Stimulated activated CD4-positive, alpha-beta T cell treated with anti-CD3 and anti-CD28 coated beads, Interleukin-4, amount 100 ng/mL, for 24 hours (primary cell): ENCODE measurements around the gene CDH15.

ENCODE experiments used
- DNase-seq: peaks from one replicate; pipeline ENCODE4 v3.0.0-alpha.2; 2020

Gene CDH15

DNA sequence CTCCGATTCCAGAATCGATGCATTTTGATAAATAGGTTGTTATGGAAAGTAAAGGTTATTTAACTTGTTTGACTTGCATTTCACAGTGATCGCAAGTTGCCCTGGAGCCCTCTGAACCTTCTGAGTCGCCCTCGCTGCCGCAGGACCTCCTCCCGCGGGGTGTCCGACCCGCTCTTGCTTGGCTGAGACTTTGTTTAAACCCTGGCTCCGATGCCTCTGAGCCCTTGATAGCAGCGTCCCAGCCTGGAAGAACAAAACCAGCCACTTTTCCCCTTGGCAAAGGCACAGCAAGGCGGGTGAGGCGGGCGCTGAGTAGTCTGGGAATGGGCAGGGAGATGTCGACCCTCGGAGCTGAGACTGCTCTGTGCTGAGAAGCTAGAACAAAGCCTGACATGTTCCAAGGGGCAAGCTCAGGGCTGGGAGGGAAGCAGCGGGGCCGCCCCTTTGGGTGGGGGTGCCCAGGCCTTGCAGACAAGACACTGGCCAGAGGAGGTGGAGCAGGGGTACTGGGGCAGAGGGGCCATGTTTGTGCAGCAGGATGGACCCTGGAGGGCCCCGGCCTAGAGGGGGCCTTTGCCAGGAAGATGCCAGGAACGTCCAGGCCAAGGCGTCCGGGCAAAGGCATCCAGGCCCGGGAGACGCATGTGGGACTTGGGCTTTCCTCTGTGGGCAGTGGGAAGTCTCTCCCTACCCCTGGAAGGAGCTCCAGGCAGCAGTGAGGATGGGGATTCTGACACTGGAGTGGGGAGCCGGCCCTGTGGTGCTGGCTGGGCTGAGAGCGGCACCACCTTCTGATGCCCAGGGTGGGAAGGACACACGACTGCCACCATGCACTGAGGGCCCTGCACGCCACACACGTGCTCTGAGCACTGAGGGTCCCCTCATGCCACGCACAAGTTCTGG lies 30.3 kb upstream of the CDH15 start:
- no peak for DNase-seq

DNA sequence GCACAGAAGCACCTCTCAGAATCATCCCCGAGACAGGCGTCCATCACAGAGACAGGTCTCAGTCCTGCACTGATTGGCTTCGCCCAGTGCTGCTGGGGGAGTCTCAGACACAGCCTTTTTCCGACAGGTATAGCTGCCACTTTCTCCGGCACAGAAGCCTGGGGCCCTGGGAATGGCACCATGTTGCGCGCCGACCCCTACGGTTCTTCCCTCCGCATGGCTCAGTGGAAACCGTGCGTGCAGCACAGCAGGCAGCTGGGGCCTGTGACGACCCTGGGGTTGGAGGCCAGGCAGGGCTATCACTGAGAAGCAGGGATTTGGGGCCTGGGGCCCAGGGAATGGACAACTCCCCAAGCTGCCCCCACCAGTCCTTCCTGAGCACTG lies 29.7 kb upstream of the CDH15 start:
- no peak for DNase-seq

DNA sequence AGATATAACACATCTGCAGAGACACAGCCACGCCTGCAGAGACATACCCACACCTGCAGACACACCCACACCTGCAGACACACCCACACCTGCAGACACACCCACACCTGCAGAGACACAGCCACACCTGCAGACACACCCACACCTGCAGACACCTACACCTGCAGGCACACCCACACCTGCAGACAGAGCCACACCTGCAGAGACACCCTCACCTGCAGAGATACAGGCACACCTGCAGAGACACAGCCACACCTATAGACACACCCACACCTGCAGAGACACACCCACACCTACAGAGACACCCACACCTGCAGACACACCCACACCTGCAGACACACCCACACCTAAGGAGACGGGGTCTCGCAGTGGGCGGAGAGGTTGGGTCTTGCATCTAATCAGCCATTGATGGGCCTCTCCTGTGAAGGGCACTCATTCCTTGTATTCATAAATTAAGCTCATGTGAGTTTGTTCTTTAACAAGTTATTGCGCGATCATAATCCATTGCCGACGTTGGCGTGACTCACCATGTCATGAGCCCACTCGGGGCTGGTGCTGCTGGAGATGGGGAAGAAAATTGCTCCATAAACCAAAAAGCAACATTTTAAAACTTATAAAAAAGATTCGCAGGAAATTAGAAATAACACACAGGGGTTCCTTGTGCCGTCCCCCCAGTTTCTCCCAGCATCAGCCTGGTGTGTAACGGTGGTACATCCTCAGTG lies 28.9 kb upstream of the CDH15 start:
- DNase-seq = no peak

DNA sequence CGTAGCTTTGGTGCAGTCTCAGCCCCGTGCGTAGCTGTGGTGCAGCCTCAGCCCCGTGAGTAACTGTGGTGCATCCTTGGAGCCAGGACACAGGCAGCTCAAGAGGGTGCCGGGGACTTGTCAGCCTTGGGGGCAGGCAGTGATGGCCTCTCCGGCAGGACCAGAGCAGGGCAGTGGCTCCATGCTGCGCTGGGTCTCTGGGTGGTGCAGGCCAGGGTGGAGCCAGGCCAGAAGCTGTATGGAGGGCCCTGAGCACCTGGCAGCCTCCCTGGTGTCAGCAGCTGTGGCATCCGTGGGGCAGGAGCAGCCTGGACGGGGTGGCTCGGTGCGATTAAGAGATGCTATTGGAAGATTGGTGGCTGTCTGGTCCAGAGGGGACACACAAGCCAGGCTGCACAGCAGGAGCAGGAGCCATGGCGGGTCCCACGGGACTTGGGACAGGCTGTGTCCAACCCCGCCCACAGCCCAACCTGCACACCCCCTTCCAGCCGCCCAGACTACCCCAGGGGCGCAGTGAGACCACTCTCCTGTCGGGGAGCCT lies 28.3 kb upstream of the CDH15 start:
- DNase-seq = no peak

DNA sequence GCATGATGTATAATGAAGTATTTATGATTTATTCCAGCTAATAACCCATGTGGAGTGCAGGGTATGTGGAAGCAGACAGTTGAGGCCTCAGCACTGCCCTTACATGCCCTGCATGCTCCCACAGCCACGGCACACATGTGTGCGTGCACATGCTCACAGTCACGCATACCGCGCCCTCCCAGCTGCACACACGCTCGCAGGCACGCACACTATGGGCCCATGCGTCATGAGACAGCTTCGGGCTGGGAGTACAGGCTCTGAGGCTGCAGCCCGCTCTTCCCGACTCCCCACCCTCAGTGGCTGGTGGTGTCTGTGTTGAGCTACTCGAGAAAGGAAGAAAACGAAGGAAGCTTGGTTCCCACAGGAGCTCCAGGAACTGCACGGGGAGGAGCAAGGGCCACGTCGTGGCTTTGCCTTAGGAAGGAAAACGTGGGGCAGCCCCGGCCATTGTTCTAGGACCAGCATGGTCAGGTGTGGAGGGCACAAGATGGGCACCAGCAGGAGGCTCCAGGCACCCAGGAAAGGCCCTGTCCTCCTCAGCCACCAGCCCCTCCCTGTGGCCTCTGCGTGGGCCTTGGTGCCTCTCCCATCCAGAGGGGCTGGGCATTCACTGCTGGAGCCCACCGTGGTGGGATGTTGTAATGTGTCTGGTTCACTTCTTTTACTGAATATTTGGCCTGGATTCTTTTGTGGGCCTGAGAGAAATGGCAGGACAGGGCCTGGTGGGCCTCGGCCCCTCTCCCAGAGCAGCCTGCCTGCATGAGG lies 27.5 kb upstream of the CDH15 start:
- DNase-seq = no peak

DNA sequence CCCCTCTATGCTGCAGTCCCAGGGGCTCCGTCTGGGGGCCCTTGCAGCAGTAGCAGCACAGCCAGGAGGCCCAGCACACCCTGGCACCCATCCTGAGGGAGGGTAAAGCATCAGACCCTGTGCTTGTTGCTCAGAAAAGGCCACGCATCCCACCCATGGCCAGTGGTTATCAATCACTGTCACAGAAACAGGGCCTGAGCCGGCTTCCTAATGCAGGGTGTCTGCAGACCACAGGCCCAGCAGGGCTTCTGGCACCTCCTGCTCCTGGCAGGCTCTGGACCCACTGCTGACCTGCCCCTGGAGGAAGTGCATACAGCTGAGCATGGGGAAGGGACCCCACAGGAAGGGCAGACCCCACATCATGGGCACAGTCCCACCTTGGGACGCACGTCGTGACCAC lies 26.9 kb upstream of the CDH15 start:
- DNase-seq = no peak

- no peak for DNase-seq
These were observed 26.0 kb upstream of the CDH15 start for GRCh38 chr16:89145406-89146161.

DNA sequence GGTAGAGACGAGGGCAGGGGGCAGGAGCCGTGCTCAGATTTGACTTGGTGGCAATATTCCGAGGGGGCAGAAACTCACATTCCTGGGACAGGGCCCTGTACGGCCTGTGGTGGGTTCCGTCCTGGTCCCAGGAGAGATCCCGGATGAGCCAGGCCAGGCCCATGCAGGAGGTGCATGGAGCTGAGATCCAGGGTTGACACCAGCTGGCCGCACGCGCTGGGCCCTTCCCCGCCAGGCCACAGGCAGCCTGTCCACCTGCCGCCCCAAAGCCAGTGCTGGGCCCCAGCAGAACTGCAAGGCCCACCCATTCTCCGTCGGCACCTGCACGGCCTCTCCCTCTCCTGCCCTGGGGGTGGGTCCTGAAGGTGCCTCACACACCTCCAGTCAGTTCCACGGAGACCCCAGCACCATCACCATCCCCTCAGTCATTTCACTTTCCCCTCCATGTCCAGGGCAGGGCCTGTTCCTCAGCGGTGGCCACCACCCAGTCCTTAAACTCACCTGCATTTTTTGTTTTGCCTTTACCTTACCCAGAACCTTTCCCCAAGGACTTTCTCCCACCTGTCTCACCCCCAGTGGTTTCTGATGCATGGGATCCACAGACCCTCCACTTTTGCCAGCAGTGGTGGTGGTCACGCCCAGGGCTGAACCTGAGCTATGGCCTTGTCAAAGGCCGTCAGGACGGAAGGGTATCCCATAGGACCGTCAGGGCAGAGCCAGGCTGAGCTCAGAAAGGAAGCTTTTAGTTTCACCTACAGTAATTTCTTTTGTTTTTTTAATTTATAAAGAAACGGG lies 25.1 kb upstream of the CDH15 start:
- DNase-seq = no peak

DNA sequence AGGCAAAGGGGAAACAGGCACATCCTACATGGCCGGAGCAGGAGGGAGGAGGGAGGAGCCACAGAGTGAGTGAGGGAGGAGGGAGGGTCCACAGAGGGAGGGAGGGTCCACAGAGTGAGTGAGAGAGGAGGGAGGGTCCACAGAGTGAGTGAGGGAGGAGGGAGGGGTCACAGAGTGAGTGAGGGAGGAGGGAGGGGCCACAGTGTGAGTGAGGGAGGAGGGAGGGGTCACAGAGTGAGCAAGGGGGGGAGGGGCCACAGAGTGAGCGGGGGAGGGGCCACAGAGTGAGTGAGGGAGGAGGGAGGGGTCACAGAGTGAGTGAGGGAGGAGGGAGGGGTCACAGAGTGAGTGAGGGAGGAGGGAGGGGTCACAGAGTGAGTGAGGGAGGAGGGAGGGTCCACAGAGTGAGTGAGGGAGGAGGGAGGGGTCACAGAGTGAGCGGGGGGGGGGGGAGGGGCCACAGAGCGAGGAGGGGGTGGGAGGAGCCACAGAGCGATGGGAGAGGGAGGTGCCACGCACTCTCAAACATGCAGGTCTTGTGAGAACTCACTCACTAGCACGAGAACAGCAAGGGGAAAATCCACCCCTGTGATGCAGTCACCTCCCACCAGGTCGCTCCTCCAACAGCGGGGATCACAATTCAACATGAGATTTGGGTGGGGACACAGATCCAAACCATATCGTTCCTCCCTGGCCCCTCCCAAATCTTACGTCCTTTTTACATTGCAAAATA lies 24.3 kb upstream of the CDH15 start:
- DNase-seq = no peak

GRCh38 chr16:89149386-89149785 lies 22.2 kb upstream of the CDH15 start:
- DNase-seq = no peak

DNA sequence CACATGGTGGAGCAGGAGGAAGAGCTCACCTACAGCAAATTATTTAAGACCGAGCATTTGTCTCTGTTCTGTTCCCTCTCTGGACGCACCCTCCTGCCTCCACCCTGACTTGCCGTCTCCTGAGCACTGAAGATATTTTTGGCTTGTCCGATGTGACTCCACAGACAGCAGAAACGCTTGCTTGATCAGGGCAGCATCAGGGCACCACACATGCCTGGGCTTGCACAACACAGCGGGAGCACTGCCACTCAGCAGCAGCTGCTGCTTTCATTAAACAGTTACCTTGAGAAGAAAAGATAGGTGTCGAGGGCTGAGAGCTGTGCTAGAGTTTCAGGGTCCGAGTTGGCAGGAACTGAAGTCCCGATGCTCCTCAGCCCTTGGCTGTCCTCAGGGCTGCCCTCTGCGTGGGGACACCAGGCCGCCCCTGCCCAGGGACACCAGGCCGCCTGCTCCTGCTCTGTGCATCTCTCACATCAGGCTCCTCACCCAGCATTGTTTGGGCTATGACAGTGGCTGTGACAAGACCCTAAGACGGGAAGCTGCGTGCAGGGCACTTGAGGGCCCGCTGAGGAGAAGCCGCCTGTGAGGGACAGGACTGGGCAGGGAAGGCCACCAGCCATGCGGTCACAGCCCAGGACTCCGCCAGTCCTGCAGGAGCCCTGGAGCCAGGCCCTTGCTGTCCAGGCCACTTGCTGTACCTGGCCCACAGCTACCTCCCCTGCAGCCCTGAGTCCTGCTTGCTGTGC lies 21.3 kb upstream of the CDH15 start:
- no peak for DNase-seq

- DNase-seq = no peak
These were observed 20.6 kb upstream of the CDH15 start for GRCh38 chr16:89150981-89151380.

DNA sequence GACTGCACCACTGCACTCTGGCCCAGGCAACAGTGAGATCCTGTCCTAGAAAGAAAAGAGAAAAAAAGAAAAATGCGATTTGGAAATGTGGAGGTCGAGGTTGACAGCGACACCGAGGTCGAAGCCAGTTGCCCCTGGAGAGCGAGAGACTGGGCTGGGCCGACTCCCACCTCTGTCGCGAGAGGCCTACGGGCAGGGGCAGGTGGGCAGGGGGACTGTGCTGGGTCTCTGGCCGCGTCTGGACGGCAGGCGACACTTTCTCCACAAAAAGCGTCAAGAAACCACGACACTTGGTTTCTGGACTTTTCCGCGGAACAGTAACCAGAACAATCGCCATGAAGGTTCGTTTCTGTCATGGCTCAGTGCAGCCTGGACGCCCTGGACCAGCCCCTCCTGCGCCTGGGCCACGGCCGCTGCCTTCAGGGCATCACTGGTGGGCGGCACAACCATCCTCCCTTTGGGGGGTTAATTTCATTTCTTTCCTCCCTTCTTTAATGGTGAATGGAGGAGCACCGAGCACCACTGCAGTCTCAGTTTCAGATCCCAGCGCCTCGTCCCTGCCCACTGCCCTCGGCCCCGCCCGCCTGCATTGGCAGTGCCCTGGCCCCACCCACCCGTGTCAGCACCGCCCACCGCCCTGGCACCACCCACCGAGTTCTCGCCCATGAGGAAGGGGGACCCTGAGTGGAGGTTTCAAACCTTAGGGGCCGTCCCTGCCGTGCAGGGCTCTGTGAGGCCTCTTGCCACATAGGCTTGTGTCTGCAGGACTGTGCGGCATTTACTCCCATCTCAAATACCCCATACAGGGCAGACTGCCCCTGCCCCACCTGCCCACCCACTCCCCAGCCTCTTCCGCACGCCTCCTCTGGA lies 18.5 kb upstream of the CDH15 start:
- no peak for DNase-seq

DNA sequence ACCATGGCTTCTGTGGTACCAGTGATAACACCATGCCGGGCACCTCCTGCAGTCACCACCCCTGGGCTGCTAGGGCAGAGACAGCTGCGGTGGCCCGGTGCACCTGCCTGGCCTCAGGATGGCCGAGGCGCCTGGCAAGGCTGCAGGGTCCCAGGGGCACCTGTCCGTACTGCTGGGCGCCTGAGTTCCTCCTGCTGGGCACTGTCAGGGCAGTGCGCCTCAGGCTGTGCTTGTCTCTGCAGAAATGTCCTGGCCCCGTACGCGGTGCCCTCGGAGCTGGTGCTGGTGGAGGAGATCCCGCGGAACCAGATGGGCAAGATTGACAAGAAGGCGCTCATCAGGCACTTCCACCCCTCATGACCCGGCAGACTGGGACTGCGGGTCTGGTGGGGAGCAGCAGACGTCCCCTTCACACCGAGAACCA lies 17.7 kb upstream of the CDH15 start:
- no peak for DNase-seq

- DNase-seq = no peak
These were observed 17.0 kb upstream of the CDH15 start for GRCh38 chr16:89154390-89155183.

GRCh38 chr16:89155184-89155679 lies 16.3 kb upstream of the CDH15 start:
- no peak for DNase-seq

GRCh38 chr16:89155851-89156739 lies 15.5 kb upstream of the CDH15 start:
- DNase-seq = no peak
